Urinary bladder (tissue), 4 donors: ENCODE data around the gene SNORC. TPM values are rescaled to one million over a fixed set of nuclear protein-coding genes. Genes with fewer than 3 reads are reported as not detected.
"Not testable (repeated sequence)": the region's sequence is repeated elsewhere in the genome, so short reads cannot be mapped to it uniquely, and the experiment has no call there.

Experiments used
- DNase-seq: peaks from one replicate; pipeline ENCODE4 v3.0.0-alpha.2; 2015; ENCODE audit errors: extremely low spot score
- H3K27ac ChIP-seq: one replicate; pipeline ENCODE4 v1.5.1; 2013; ENCODE audit warnings: low read depth, mild to moderate bottlenecking, moderate library complexity
- H3K36me3 ChIP-seq: one replicate; pipeline ENCODE4 v1.6.1; 2013; ENCODE audit warnings: mild to moderate bottlenecking, moderate library complexity; ENCODE audit not compliant: insufficient read depth
- H3K4me1 ChIP-seq: one replicate; pipeline ENCODE4 v1.6.1; 2013; ENCODE audit warnings: mild to moderate bottlenecking, moderate library complexity; ENCODE audit not compliant: insufficient read depth
- H3K4me3 ChIP-seq: one replicate; pipeline ENCODE4 v1.5.1; 2013; ENCODE audit warnings: low read depth, low read length
- WGBS: extraction: QIAGEN DNeasy Blood & Tissue Kit; methylation state at CpG from one replicate; pipeline ENCODE4 v1.1.7; 2013; 5-methylcytosine and 5-hydroxymethylcytosine counted together
- polyA plus RNA-seq: library from polyadenylated mRNA; stranded (reverse); fragments of 200-250 nt; gene quantifications from one replicate; pipeline ENCODE4 v1.2.3, GENCODE V29; 2013
- total RNA-seq: library from RNA; depleted of rRNA; stranded (reverse); fragments of >200 nt; gene quantifications from one replicate; pipeline ENCODE4 v1.2.3, GENCODE V29; 2014
- donor health status: healthy with polysubstance abuse.
- donor health status: healthy.

SNORC gene
- total RNA-seq: 0.48 TPM
- 0.98 TPM for polyA plus RNA-seq

- DNase-seq: no peak
- H3K27ac ChIP-seq: no peak within 1 kb of the TSS
- no peaks in the 10 kb centered on the region for H3K36me3 ChIP-seq
- no peaks in the 10 kb centered on the region for H3K4me1 ChIP-seq
- whole genome bisulfite sequencing: 87% methylated on average over 21 of the region's 21 CpGs
- H3K4me3 ChIP-seq: no peak within 1 kb of the TSS
These were observed at the start of gene SNORC for GRCh38 chr2:232870018-232870765. Gene SNORC, plus strand, starts transcription at chr2:232870264. Its CDS starts 78 bp downstream, at chr2:232870342.

DNA sequence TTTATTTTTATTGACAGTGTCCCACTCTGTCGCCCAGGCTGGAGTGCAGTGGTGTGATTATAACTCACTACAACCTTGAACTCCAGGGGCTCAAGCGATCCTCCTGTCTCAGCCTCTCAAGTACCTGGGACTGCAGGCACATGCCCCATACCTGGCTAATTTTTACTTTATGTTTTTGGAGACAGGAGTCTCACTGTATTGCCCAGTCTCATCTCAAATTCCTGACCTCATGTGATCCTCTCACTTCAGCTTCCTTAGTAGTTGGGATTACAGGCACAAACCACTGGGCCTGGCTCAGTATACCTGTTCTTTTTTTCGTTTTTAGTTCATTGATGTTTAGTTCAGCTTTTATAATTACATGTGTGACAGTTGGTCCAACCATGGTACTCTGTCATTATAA lies 40.1 kb upstream of the SNORC start:
- H3K4me3 ChIP-seq: no peak overlapping the region
- peaks cover 2% of the 10 kb centered on the region for H3K36me3 ChIP-seq
- no peaks in the 10 kb centered on the region for H3K4me1 ChIP-seq
- 97% methylated on average over 3 of the region's 3 CpGs for WGBS
- no peak for DNase-seq
- H3K27ac ChIP-seq: no peak overlapping the region

- H3K36me3 ChIP-seq: peaks cover 2% of the 10 kb centered on the region
- H3K4me1 ChIP-seq: no peaks in the 10 kb centered on the region
- H3K27ac ChIP-seq: no peak overlapping the region
- WGBS: 83% methylated on average over 3 of the region's 3 CpGs
- no peak for DNase-seq
- H3K4me3 ChIP-seq: no peak overlapping the region
These were observed 38.6 kb upstream of the SNORC start for GRCh38 chr2:232831496-232831895.

DNA sequence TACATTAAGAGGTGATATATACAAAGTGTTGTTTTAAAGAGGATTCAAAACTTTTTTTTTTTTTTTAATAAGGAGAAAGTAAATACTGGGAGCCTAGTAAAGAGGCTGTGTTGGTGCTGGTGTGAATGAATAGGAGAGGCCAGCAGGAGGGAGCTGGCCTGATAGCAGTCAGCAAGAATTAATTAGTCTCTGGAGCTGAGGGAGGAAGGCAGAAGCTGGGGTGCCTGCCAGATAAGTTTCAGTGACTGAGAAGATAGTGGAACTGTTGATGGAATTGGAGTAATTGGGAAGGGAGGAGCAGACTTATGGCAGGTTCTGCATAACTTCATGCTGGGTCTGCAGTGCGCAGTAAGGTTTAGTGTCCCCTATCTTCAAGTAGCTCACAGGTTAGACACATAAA lies 36.2 kb upstream of the SNORC start:
- Histone ChIP-seq H3K36me3 (peaks cover 2% of the 10 kb centered on the region), H3K4me1 (no peaks in the 10 kb centered on the region), H3K4me3 (no peak overlapping the region), H3K27ac (no peak overlapping the region)
- DNase-seq: no peak
- 97% methylated on average over 1 of the region's 1 CpG for WGBS

DNA sequence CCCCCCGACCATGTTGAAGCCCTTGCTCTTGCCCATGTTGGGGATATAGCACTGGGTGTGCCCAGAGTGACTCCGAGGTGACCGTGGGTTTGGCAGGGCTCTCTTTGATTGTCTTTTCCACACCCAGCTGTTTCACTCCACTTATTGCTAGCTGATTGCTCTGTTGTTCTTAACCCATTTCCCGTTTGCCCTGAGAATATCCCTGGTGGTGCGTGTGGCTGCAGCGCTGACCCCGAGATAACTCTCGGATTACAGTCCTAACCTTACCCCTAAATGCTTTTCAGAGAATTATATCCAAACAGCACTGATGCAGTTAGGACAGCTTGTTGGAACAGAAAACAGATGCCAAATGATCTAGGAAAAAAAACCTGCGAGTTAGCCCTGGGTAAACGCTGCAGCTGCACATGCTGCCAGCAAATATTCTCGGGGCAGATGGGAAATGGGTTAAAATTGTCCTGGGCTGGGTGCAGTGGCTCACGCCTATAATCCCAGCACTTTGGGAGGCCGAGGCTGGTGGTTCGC lies 34.3 kb upstream of the SNORC start:
- Histone ChIP-seq H3K4me1 (no peaks in the 10 kb centered on the region), H3K36me3 (peaks cover 5% of the 10 kb centered on the region), H3K27ac (no peak overlapping the region), H3K4me3 (no peak overlapping the region)
- WGBS: 64% methylated on average over 14 of the region's 14 CpGs
- no peak for DNase-seq

DNA sequence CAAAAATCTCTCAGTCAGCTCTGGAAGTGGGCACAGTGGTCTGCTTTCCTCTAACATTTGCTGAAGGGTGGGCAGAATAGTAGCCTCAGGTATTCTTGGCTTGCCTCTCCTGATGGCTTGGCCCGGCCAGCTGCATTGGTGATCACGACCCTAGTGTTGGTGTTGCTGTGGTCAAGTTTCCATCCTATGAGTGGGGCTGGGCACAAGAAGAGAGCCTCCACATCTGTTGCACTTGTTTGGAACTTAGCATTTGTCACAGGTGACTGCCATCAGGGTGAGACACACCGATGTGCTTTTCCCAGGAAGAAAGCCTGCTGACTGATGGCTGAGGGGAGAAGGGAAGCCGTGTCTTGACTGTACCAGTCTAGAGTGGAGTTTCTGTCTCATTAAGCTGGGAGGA lies 33.1 kb upstream of the SNORC start:
- DNase-seq: no peak
- Histone ChIP-seq H3K27ac (no peak overlapping the region), H3K36me3 (peaks cover 5% of the 10 kb centered on the region), H3K4me1 (no peaks in the 10 kb centered on the region), H3K4me3 (no peak overlapping the region)
- 96% methylated on average over 4 of the region's 4 CpGs for WGBS

DNA sequence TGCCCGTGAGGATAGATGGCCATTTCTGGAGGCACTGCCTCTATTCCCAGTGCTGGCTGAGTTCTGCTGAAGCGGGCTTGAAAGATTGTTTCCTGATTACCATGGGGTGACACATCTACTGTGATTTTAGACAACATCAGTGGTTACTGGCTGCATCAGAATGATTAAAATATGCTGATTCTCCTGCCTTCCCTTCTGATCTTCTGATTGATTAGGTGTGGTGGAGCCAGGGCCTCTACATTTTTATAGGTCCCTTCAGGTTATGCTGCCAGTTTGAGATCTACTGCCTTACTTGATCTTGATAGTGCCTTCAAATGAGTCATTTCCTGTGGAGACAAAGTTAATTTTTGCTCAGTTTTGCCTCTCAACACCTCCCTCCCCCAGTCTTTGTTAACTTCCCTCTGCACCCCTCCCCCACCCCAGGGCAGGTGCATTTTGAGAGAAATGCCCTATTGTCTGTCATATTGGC lies 31.6 kb upstream of the SNORC start:
- no peaks in the 10 kb centered on the region for H3K4me1 ChIP-seq
- no peak overlapping the region for H3K27ac ChIP-seq
- H3K36me3 ChIP-seq: peaks cover 5% of the 10 kb centered on the region
- DNase-seq: no peak
- 61% methylated on average over 2 of the region's 2 CpGs for WGBS
- no peak overlapping the region for H3K4me3 ChIP-seq

DNA sequence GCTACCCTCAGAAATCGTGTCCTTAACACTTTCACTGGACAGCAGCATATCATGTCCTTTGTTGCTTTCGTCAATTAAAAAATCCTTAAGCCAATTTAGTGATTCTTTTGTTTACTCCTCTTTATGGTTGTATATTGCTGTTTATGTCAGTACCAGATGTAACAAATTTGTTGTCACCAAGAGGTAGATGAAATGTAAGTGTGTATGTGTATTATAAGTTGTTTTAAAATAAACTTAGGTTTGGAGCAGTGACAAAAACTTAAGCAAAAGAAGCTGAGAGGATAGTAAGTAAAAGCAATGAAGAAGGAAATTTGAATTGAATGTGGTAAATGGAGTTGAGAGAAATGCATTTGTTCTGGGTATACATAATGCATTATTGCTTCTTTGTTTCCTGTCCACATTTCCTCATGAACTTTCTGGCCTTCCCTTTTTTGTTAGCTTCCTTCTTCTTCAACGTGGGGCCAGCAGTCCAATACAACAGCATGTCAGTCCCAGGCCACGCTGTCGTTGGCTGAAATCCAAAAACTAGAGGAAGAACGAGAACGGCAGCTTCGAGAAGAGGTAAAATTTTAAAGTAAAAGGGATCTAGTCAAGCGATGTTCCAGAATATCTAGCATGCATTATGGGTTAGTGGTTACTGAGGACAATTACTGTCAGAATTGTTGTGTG lies 30.5 kb upstream of the SNORC start:
- Histone ChIP-seq H3K36me3 (peaks cover 10% of the 10 kb centered on the region), H3K27ac (no peak overlapping the region), H3K4me1 (no peaks in the 10 kb centered on the region), H3K4me3 (no peak overlapping the region)
- DNase-seq: peak; percentile 7
- WGBS: 40% methylated on average over 9 of the region's 9 CpGs

- H3K27ac ChIP-seq: no peak overlapping the region
- no peaks in the 10 kb centered on the region for H3K4me1 ChIP-seq
- H3K4me3 ChIP-seq: no peak overlapping the region
- no peak for DNase-seq
- peaks cover 15% of the 10 kb centered on the region for H3K36me3 ChIP-seq
- WGBS: 75% methylated on average over 2 of the region's 2 CpGs
These were observed 27.4 kb upstream of the SNORC start for GRCh38 chr2:232842689-232843088.

- Histone ChIP-seq H3K4me1 (no peaks in the 10 kb centered on the region), H3K4me3 (no peak overlapping the region), H3K27ac (no peak overlapping the region), H3K36me3 (peaks cover 17% of the 10 kb centered on the region)
- WGBS: 85% methylated on average over 3 of the region's 3 CpGs
- no peak for DNase-seq
These were observed 26.2 kb upstream of the SNORC start for GRCh38 chr2:232843834-232844233.

DNA sequence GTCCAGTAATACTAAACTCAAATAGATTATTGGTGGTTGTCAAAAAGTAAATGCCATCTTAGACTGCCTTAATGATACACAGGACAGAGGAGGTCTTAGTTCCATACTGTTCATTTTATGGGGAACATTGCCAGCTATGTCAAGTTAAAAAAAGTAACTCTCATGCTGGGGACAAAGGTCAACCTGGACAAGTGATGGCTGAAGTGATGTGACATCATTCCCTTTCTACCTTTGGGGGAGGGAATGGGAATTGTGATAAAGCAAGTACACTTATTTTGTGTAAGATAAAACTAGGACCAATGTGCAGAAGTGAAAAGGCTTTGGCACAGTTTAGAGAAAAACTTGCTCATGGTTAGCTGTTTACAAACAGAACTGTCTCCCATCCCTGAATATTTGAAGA lies 24.0 kb upstream of the SNORC start:
- DNase-seq: no peak
- Histone ChIP-seq H3K4me3 (no peak overlapping the region), H3K27ac (no peak overlapping the region), H3K4me1 (no peaks in the 10 kb centered on the region), H3K36me3 (peaks cover 14% of the 10 kb centered on the region)

GRCh38 chr2:232850039-232850438 lies 20.0 kb upstream of the SNORC start:
- H3K4me3 ChIP-seq: no peak overlapping the region
- no peak for DNase-seq
- no peak overlapping the region for H3K27ac ChIP-seq
- no peaks in the 10 kb centered on the region for H3K4me1 ChIP-seq
- H3K36me3 ChIP-seq: peaks cover 7% of the 10 kb centered on the region
- 90% methylated on average over 3 of the region's 3 CpGs for WGBS

GRCh38 chr2:232852081-232852480 lies 18.0 kb upstream of the SNORC start:
- 90% methylated on average over 11 of the region's 11 CpGs for whole genome bisulfite sequencing
- H3K27ac ChIP-seq, H3K4me3 ChIP-seq, H3K36me3 ChIP-seq, DNase-seq, H3K4me1 ChIP-seq: not testable (repeated sequence)

DNA sequence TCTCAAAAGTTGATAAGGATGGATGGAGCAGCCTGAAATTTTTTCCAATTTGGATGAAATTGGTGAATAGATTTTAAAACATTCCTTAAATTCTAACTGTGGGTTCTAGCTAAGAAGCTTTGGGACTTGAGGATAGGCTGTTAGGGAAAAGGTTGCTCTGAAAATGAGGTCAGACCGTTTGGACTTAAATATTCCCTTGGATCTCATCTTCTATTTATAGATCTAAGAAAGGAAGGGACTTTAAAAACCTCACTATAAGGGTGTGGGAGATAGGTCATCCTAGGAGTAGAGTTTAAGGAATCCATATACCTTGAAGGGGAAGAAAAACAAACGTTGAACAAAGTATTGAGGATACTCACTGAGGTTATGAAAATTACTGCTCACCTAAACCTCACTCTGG lies 17.4 kb upstream of the SNORC start:
- H3K4me3 ChIP-seq: no peak overlapping the region
- no peaks in the 10 kb centered on the region for H3K4me1 ChIP-seq
- peaks cover 4% of the 10 kb centered on the region for H3K36me3 ChIP-seq
- no peak overlapping the region for H3K27ac ChIP-seq
- WGBS: 54% methylated on average over 2 of the region's 2 CpGs
- DNase-seq: no peak
